ENCODE data around the gene ZNF562.
"Not testable (repeated sequence)": the region's sequence is repeated elsewhere in the genome, so short reads cannot be mapped to it uniquely, and the experiment has no call there.

ZNF562 gene

DNA sequence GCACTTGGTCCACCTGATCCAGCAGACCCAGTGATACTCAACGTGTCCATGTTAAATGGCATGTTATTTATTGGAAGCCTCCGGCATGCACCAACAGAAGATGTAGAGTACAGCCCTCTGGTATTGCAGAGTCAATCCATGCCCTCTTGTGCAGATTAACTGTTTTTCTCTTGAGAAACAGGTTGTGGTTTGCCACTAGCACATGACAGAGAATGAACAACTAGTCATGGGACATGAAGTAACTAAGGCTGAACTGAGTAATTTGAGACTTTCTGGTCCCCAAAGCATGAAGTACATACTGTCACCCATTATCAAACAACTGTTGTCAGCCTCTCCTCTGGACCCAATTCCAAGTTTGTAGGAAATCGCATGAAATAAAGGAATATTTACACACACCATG, 3.2 kb downstream of the ZNF562 start:
- CTCF ChIA-PET, result no interaction called here
- Mint-ChIP-seq H3K36me3 (peaks cover 82% of the 10 kb centered on the region), H3K4me1 (peaks cover 23% of the 10 kb centered on the region), H3K27ac (peak overlapping the region; percentile 56), H3K9me3 (peaks cover 62% of the 10 kb centered on the region), H3K4me3 (no peak overlapping the region), H3K27me3 (peaks cover 9% of the 10 kb centered on the region)
- DNase-seq, result no peak

DNA sequence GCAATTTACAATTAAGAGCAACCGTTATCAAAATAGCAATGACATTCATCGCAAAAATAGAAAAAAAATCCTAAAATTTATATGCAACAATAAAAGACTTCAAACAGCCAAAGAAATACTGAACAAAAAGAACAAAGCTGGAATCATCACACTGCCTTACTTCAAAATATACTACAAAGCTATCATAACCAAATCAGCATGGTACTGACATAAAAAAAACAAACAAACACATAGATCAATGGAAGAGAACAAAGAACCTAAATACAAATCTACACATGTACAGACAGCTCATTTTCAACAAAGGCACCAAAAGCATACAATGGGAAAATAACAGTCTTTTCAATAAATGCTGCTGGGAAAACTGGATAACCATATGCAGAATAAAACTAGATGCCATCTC, 6.4 kb downstream of the ZNF562 start:
- H3K9me3 Mint-ChIP-seq, result peaks cover 67% of the 10 kb centered on the region
- DNase-seq, result no peak
- H3K36me3 Mint-ChIP-seq, result peaks cover 80% of the 10 kb centered on the region
- H3K4me3 Mint-ChIP-seq, result no peak overlapping the region
- peaks cover 9% of the 10 kb centered on the region for H3K4me1 Mint-ChIP-seq
- no peaks in the 10 kb centered on the region for H3K27me3 Mint-ChIP-seq
- H3K27ac Mint-ChIP-seq, result no peak overlapping the region
- CTCF ChIA-PET, result no interaction called here

DNA sequence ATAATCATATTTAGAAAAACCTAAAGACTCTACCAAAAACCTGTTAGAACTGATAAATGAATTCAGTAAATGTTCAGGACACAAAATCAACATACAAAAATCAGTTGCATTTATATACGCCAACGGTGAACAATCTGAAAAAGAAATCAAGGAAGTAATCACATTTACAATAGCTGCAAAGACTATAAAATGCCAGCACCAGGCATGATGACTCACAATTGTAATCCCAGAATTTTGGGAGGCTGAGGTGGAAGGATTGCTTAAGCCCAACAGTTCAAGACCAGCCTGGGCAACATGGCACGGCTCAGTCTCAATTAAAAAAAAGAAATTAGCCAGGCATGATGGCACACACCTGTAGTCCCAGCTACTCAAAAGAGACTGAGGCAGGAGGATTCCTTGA, 7.0 kb downstream of the ZNF562 start:
- no peaks in the 10 kb centered on the region for H3K27me3 Mint-ChIP-seq
- no peak for DNase-seq
- CTCF ChIA-PET, result no interaction called here
- H3K4me1 Mint-ChIP-seq, result peaks cover 8% of the 10 kb centered on the region
- no peak overlapping the region for H3K27ac Mint-ChIP-seq
- H3K36me3 Mint-ChIP-seq, result peaks cover 75% of the 10 kb centered on the region
- no peak overlapping the region for H3K4me3 Mint-ChIP-seq
- peaks cover 64% of the 10 kb centered on the region for H3K9me3 Mint-ChIP-seq

DNA sequence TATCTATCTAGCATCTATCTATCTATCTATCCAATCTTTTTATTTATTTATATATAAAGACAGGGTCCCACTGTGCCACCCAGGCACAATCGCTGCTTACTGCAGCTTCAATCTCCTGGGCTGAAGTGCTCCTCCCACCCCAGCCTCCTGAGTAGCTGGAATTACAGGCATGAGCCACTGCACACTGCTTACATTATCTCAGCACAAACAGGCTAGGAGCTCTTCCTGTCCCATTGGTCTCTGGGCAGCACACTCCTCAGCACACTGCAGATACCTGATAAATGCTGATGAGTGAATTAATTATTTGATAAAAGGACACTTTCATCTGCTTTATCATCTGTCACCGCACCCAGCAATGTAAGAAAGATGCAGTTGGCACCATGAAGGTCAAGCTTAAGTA, 16.1 kb downstream of the ZNF562 start:
- no peaks in the 10 kb centered on the region for H3K27me3 Mint-ChIP-seq
- no peak for DNase-seq
- H3K36me3 Mint-ChIP-seq, result peaks cover 63% of the 10 kb centered on the region
- no peak overlapping the region for H3K27ac Mint-ChIP-seq
- H3K9me3 Mint-ChIP-seq, result peaks cover 16% of the 10 kb centered on the region
- CTCF ChIA-PET, result no interaction called here
- H3K4me3 Mint-ChIP-seq, result no peak overlapping the region
- no peaks in the 10 kb centered on the region for H3K4me1 Mint-ChIP-seq

DNA sequence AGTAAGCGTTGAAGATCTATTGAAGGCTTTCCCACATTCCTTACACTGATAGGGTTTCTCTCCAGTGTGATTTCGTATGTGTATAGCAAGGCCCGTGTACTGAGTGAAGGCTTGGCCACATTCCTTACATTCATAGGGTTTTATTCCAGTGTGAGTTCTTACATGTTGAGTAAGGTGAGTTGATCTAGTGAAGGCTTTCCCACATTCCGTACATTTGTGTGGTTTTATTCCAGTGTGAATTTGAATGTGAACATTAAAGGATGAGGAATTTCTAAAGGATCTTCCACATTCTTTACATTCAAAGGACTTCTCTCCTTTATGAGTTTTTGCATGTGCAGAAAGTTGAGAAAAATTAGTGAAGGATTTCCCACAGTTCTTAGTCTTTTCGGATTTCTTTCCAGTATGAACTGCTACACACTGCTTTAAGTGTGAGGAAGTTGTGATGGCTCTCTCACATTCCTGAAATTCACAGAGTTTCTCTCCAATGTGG, 21.8 kb downstream of the ZNF562 start:
- peaks cover 91% of the 10 kb centered on the region for H3K36me3 Mint-ChIP-seq
- CTCF ChIA-PET, DNase-seq: not testable (repeated sequence)

DNA sequence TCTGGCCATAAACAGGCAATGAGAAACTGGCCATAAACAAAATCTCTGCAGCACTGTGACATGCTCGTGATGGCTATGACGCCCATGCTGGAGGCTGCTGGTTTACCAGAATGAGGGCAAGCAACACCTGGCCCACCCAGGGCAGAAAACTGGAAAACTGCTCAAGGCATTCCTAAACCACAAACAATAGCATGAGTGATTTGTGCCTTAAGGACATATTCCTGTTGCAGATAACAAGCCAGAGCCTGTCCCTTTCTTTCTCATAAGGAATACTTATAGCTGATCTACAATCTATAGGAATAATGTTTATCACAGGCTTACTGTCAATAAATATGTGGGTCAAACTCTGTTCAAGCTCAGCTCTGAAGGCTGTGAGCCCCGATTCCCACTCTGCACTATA, 23.4 kb downstream of the ZNF562 start:
- H3K4me1 Mint-ChIP-seq, H3K27me3 Mint-ChIP-seq, CTCF ChIA-PET, H3K4me3 Mint-ChIP-seq, DNase-seq, H3K27ac Mint-ChIP-seq: not testable (repeated sequence)
- H3K36me3 Mint-ChIP-seq, result peaks cover 78% of the 10 kb centered on the region
- H3K9me3 Mint-ChIP-seq, result peaks cover 36% of the 10 kb centered on the region

More for the DNA sequence above, 21.8 kb downstream of the ZNF562 start:
- not testable (repeated sequence) for H3K27ac Mint-ChIP-seq, H3K27me3 Mint-ChIP-seq, H3K4me1 Mint-ChIP-seq, H3K4me3 Mint-ChIP-seq
- H3K9me3 Mint-ChIP-seq, result peaks cover 40% of the 10 kb centered on the region

DNA sequence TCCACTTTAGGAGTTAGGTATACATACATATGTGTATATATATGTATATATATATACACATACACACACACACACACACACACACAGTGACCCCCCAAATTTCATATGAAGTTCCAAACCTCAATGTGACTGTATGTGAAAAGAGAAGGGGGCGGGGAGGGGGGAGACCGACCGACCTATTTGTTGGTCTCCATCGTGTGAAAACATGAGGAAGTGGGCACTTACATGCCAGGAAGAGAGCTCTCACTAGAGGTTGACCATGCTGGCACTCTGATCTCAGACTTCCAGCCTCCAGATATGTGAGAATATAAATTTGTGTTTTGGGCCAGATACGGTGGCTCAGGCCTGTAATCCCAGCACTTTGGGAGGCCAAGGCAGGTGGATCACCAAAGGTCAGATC, 24.6 kb downstream of the ZNF562 start:
- Mint-ChIP-seq H3K27me3 (no peaks in the 10 kb centered on the region), H3K36me3 (peaks cover 74% of the 10 kb centered on the region), H3K27ac (no peak overlapping the region), H3K4me1 (no peaks in the 10 kb centered on the region), H3K9me3 (peaks cover 36% of the 10 kb centered on the region), H3K4me3 (no peak overlapping the region)
- CTCF ChIA-PET, result no interaction called here
- DNase-seq, result no peak

DNA sequence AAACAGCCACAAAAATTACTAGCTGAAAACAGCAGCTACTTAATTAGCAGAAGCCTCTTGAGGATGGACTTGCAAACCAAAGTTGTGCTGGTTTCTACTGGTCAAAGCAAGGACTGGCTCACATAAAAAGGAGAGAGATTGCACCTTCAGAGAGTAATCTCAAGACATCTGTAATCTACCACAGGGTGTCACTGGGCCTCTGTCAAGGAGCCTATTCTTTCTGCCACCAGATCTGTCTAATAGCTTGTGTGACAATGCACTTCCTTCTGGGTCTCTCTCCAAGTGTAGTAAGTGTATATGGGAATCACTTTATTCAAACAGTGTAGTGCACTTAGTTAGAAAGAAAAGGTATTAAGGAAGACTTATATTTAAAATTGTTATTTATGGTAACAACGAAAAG, 29.4 kb downstream of the ZNF562 start:
- CTCF ChIA-PET, result no interaction called here
- H3K36me3 Mint-ChIP-seq, result peaks cover 47% of the 10 kb centered on the region
- H3K9me3 Mint-ChIP-seq, result peaks cover 26% of the 10 kb centered on the region
- H3K4me1 Mint-ChIP-seq, result no peaks in the 10 kb centered on the region
- no peaks in the 10 kb centered on the region for H3K27me3 Mint-ChIP-seq
- H3K4me3 Mint-ChIP-seq, result no peak overlapping the region
- no peak for DNase-seq
- no peak overlapping the region for H3K27ac Mint-ChIP-seq

DNA sequence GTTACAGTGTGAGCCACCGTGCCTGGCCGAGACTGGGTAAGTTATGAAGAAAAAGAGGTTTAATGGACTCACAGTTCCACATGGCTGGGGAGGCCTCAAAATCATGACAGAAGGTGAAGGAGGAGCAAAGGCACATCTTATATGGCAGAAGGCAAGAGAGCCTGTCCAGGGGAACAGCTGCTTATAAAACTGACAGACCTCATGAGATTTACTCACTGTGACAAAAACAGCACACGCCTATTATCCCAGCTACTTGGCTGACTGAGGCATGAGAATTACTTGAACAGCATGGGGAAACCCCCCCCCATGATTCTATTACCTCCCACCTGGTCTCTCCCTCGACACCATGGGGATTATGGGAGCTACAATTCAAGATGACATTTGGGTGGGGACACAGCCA, 30.4 kb downstream of the ZNF562 start:
- CTCF ChIA-PET, result no interaction called here
- H3K36me3 Mint-ChIP-seq, result peaks cover 40% of the 10 kb centered on the region
- peaks cover 28% of the 10 kb centered on the region for H3K9me3 Mint-ChIP-seq
- H3K27me3 Mint-ChIP-seq, result no peaks in the 10 kb centered on the region
- no peak overlapping the region for H3K4me3 Mint-ChIP-seq
- no peaks in the 10 kb centered on the region for H3K4me1 Mint-ChIP-seq
- DNase-seq, result no peak
- H3K27ac Mint-ChIP-seq, result no peak overlapping the region

DNA sequence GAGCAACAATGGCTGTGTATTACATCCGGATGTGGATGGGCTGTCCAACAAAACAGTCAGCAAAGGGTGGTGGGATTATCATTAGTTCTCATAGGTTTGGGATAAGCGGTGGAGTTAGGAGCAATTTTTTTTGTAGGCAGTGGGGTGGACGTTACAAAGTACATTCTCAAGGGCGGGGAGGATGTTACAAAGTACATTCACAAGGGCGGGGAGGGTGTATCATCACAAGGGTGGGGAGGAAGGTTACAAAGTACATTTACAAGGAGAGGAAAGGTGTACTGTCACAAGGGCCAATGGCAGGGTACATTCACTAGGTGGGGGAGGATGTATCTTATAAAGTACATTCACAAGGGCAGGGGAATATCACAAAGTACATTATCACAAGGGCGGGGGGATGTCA, 33.1 kb downstream of the ZNF562 start:
- CTCF ChIA-PET, result no interaction called here
- Mint-ChIP-seq H3K36me3 (peaks cover 28% of the 10 kb centered on the region), H3K4me3 (no peak overlapping the region), H3K4me1 (no peaks in the 10 kb centered on the region), H3K9me3 (peaks cover 25% of the 10 kb centered on the region), H3K27ac (no peak overlapping the region), H3K27me3 (no peaks in the 10 kb centered on the region)
- DNase-seq, result no peak

DNA sequence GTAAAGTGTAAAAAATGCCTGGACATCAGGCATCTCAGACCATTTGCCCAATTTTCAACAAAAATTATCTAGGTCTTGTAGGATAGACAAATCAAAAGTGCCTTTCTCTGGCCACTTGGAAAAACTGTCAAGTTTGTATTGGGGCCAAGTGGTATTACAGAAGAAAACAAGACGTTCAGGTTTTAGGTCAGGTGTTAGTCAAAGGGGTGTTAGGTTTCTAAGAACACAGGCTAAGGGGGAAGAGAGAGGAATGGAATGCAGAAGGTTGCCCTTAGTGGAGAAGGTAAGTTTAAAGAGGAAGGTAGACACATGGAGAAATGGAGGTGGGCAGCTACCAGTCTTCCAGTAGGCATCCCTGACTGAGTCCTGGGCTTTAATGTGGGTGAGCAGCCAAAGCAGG, 33.9 kb downstream of the ZNF562 start:
- H3K36me3 Mint-ChIP-seq, result peaks cover 25% of the 10 kb centered on the region
- no peak for DNase-seq
- H3K27me3 Mint-ChIP-seq, result no peaks in the 10 kb centered on the region
- no peaks in the 10 kb centered on the region for H3K4me1 Mint-ChIP-seq
- no peak overlapping the region for H3K4me3 Mint-ChIP-seq
- no peak overlapping the region for H3K27ac Mint-ChIP-seq
- H3K9me3 Mint-ChIP-seq, result peaks cover 24% of the 10 kb centered on the region
- CTCF ChIA-PET, result no interaction called here

DNA sequence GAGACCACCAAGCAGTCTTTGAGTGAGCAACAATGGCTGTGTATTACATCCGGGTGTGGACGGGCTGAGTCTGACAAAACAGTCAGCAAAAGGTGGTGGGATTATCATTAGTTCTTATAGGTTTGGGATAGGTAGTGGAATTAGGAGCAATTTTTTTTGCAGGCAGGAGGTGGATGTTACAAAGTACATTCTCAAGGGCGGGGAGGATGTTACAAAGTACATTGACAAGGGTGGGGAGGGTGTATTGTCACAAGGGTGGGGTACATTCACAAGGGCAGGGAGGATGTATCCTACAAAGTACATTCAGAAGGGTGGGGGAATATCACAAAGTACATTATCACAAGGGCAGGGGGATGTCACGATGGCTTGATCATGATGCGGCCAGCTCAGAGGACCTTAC, 38.9 kb downstream of the ZNF562 start:
- H3K27me3 Mint-ChIP-seq, result no peaks in the 10 kb centered on the region
- peaks cover 24% of the 10 kb centered on the region for H3K36me3 Mint-ChIP-seq
- H3K9me3 Mint-ChIP-seq, result peaks cover 12% of the 10 kb centered on the region
- H3K4me1 Mint-ChIP-seq, result no peaks in the 10 kb centered on the region
- H3K27ac Mint-ChIP-seq, result no peak overlapping the region
- DNase-seq, result no peak
- CTCF ChIA-PET, result no interaction called here
- no peak overlapping the region for H3K4me3 Mint-ChIP-seq

DNA sequence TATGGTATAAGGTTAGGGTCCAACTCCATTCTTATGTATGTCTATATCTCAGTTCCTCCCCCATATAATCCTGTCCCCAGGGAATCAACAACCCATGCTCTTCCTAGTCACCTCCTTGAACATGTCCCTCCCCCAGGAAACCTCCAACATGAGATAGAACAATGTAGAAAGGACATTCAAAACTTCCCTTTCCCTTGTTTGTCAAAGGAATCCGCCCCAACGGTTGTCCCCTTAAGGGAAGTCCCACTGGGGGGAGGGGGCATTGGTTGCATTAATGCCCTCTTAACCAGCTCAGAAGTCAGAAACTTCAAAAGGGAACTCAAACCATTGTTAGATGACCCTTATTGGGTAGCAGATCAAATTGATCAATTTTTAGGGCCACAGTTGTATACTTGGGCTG, 47.0 kb downstream of the ZNF562 start:
- no peak overlapping the region for H3K27ac Mint-ChIP-seq
- H3K36me3 Mint-ChIP-seq, result peaks cover 14% of the 10 kb centered on the region

DNA sequence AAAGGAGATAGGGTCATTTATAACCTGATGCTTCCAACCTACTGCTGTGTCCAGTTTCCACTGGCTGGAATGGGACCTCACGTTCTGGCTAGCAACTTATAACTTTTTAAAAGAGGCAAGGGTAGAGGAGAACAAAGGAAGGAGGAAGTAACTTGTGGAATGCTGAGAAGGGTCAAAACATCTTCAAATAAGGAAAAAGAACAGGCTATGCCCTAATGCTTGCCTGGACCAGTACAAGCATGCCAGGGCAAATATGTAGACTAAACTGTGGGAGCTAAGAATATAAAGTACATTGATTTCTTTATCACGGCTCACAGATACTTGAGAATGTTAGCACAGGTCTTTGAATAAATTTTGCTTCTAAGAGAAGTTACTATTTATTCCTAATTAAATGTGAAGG, 52.4 kb downstream of the ZNF562 start:
- Mint-ChIP-seq H3K4me3 (peak overlapping the region; percentile 29), H3K27me3 (peaks cover 7% of the 10 kb centered on the region), H3K4me1 (peaks cover 23% of the 10 kb centered on the region), H3K27ac (no peak overlapping the region), H3K9me3 (peaks cover 10% of the 10 kb centered on the region), H3K36me3 (peaks cover 40% of the 10 kb centered on the region)
- CTCF ChIA-PET, result interaction anchor here (0.8 kb wide), 1 partner anchor 173 kb away, joined by 3 read pairs; no protein-coding TSS in a partner anchor
- no peak for DNase-seq

More for the DNA sequence above, 47.0 kb downstream of the ZNF562 start:
- CTCF ChIA-PET, result interaction anchor here (2.1 kb wide), 1 partner anchor 422 kb away, joined by 7 read pairs; no protein-coding TSS in a partner anchor
- Mint-ChIP-seq H3K9me3 (no peaks in the 10 kb centered on the region), H3K27me3 (no peaks in the 10 kb centered on the region), H3K4me3 (no peak overlapping the region), H3K4me1 (peaks cover 5% of the 10 kb centered on the region)
- no peak for DNase-seq

DNA sequence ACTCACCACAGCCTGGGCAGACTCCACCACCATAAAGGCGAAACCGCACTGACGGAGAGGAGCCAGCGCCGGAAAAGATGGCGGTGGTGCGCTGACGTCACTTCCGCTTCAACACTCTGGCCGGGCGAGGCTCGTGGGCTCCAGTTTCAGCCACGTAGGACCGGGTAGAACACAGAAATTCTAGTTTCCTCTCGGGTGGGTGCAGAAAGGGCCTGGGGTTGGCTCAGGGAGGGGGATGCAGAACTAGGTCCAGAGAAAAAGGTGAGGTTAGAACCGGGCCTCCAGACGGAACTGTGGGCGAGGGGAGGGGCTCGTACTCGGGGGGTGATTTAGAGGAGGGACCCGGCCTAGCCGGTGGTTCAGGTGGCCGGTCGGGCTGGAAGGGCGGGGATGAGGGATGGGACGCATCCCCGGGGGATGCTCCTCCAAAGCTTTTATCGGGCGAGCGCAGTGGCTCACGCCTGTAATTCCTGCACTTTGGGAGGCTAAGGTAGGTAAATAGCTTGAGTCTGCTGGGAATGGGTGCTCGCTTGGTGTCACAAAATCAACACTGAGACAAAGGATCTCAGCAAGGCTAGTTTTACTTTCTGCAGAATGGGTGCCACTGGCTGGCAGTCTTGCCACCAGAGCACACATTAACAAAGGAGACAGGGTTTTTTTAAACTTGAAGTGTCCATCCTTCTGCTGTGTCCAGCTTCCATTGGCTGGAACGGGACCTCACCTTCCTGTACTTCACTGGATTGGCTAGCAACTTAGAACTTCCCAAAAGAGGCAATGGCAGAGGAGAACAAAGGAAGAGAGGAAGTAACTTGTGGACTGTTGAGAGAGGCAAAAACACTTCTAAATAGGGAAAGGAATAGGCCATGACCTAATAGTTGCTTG, 53.5 kb downstream of the ZNF562 start, which contains the start of gene ZNF561:
Gene ZNF561 (minus strand): TSS at position 77 of the 882 bp plus-strand sequence. CDS start 1,776 bp downstream, outside the sequence.
- H3K36me3 Mint-ChIP-seq, result peaks cover 48% of the 10 kb centered on the region
- CTCF ChIA-PET, result interaction anchor here (1.0 kb wide), 1 partner anchor 35 kb away, joined by 3 read pairs; no protein-coding TSS in a partner anchor
- peaks cover 23% of the 10 kb centered on the region for H3K4me1 Mint-ChIP-seq
- peak; percentile 92 for DNase-seq
- H3K4me3 Mint-ChIP-seq, result peak within 1 kb of the TSS; percentile 85
- peaks cover 10% of the 10 kb centered on the region for H3K9me3 Mint-ChIP-seq
- H3K27me3 Mint-ChIP-seq, result peaks cover 7% of the 10 kb centered on the region
- H3K27ac Mint-ChIP-seq, result peak within 1 kb of the TSS; percentile 97

All from activated naive CD4-positive, alpha-beta T cell treated with anti-CD3 and anti-CD28 coated beads, Interleukin-2, amount 10 ng/mL, durations not matched to agents 7 days and 5 days (primary cell).